Neural cell (in vitro differentiated cells): Measurements from ENCODE around the gene WDR20. TPM values are rescaled to one million over a fixed set of nuclear protein-coding genes. Genes with fewer than 3 reads are reported as not detected.
A peak's percentile ranks its signal among the peaks of the same experiment; 100 is the strongest.

Experiments
- H2AFZ ChIP-seq: fragments of 200-600, 300-800 bp; sonication (generic), shearing (Covaris generic); 2 replicates; pipeline ENCODE4 v1.6.0; 2014; ENCODE audit warnings: low read depth, mild to moderate bottlenecking, antibody characterized with exemption, low read length, moderate library complexity
- H3F3A ChIP-seq: fragments of 200-600 bp; shearing (Covaris generic); 2 replicates; pipeline ENCODE4 v1.6.1; 2016; ENCODE audit warnings: mild to moderate bottlenecking, moderate library complexity, mixed read lengths, antibody characterized with exemption, low read length; ENCODE audit not compliant: insufficient read depth, poor library complexity, severe bottlenecking
- H3K27ac ChIP-seq: fragments of 200-600, 300-800 bp; sonication (generic), shearing (Covaris generic); 2 replicates; pipeline ENCODE4 v1.5.1; 2014; ENCODE audit warnings: mild to moderate bottlenecking, low read length, moderate library complexity
- H3K27me3 ChIP-seq: fragments of 300-800, 200-600 bp; sonication (generic), shearing (Covaris generic); 2 replicates; pipeline ENCODE4 v1.6.0; 2014; ENCODE audit warnings: mild to moderate bottlenecking, low read depth, low read length, moderate library complexity; ENCODE audit not compliant: insufficient read depth
- H3K36me3 ChIP-seq: fragments of 300-800, 200-600 bp; sonication (generic), shearing (Covaris generic); 2 replicates; pipeline ENCODE4 v1.5.1; 2014; ENCODE audit warnings: mild to moderate bottlenecking, antibody characterized with exemption, low read length, moderate library complexity; ENCODE audit not compliant: insufficient read depth
- H3K4me2 ChIP-seq: fragments of 300-800, 200-600 bp; sonication (generic), shearing (Covaris generic); 2 replicates; pipeline ENCODE4 v1.6.0; 2014; ENCODE audit warnings: mild to moderate bottlenecking, low read length
- H3K4me3 ChIP-seq: fragments of 300-800, 200-600 bp; sonication (generic), shearing (Covaris generic); 2 replicates; pipeline ENCODE4 v1.5.1; 2014; ENCODE audit warnings: mild to moderate bottlenecking, low read length, moderate library complexity
- H3K79me2 ChIP-seq: fragments of 200-600 bp; shearing (Covaris generic); replicated peaks from 2 replicates; pipeline ENCODE4 v1.6.0; 2014; ENCODE audit warnings: mild to moderate bottlenecking, low read length, moderate library complexity; ENCODE audit not compliant: insufficient read depth
- H3K9ac ChIP-seq: fragments of 300-800, 200-600 bp; sonication (generic), shearing (Covaris generic); 2 replicates; pipeline ENCODE4 v1.6.1; 2016; ENCODE audit warnings: mild to moderate bottlenecking, low read length, mixed read lengths
- H3K9me2 ChIP-seq: fragments of 200-600 bp; shearing (Covaris generic); 2 replicates; pipeline ENCODE4 v1.6.1; 2016; ENCODE audit warnings: mild to moderate bottlenecking, low read length, mixed read lengths; ENCODE audit not compliant: insufficient read depth
- H3K9me3 ChIP-seq: fragments of 200-600, 300-800 bp; sonication (generic), shearing (Covaris generic); 2 replicates; pipeline ENCODE4 v1.6.1; 2016; ENCODE audit warnings: mild to moderate bottlenecking, mixed run types, low read length, moderate library complexity, mixed read lengths
- H4K20me1 ChIP-seq: fragments of 200-600 bp; shearing (Covaris generic); 2 replicates; pipeline ENCODE4 v1.6.1; 2016; ENCODE audit warnings: mild to moderate bottlenecking, mixed run types; ENCODE audit not compliant: insufficient read depth
- EP300 ChIP-seq: fragments of 450-650 bp; conservative IDR thresholded peaks from 2 replicates; pipeline ENCODE4 v1.6.1; 2014; ENCODE audit warnings: antibody characterized with exemption, mild to moderate bottlenecking, moderate library complexity; ENCODE audit not compliant: poor library complexity, severe bottlenecking
- EZH2 ChIP-seq: fragments of 200-600, 300-800 bp; shearing (Covaris generic), sonication (generic); IDR thresholded peaks from 2 replicates; pipeline ENCODE4 v1.6.1; 2014; ENCODE audit warnings: antibody characterized with exemption, low read length, borderline replicate concordance, mild to moderate bottlenecking; ENCODE audit not compliant: insufficient read depth, poor library complexity, severe bottlenecking
- MXI1 ChIP-seq: fragments of 450-650 bp; conservative IDR thresholded peaks from 2 replicates; pipeline ENCODE4 v1.6.1; 2014; ENCODE audit warnings: antibody characterized with exemption, mild to moderate bottlenecking; ENCODE audit not compliant: poor library complexity, severe bottlenecking
- POLR2AphosphoS5 ChIP-seq: IDR thresholded peaks from 2 replicates; pipeline ENCODE4 v1.6.1; 2012
- RAD21 ChIP-seq: fragments of 450-650 bp; conservative IDR thresholded peaks from 2 replicates; pipeline ENCODE4 v1.6.1; 2014; ENCODE audit warnings: antibody characterized with exemption, mild to moderate bottlenecking, moderate library complexity
- REST ChIP-seq: IDR thresholded peaks from 2 replicates; pipeline ENCODE4 v1.6.1; 2012; ENCODE audit warnings: borderline replicate concordance
- SMC3 ChIP-seq: fragments of 450-650 bp; conservative IDR thresholded peaks from 2 replicates; pipeline ENCODE4 v1.6.1; 2014; ENCODE audit warnings: antibody characterized with exemption, mild to moderate bottlenecking, moderate library complexity; ENCODE audit not compliant: poor library complexity
- TAF1 ChIP-seq: IDR thresholded peaks from 2 replicates; pipeline ENCODE4 v1.6.1; 2012; ENCODE audit warnings: low read depth
- polyA plus RNA-seq: library from polyadenylated mRNA; depleted of rRNA; stranded (reverse); fragments of >200 nt; gene quantifications from 2 replicates; pipeline ENCODE4 v1.2.3, GENCODE V29; 2014
- TF ChIP-seq, protein P1 (sequence below): fragments of 450-650 bp; IDR thresholded peaks from 2 replicates; pipeline ENCODE4 v1.5.1; 2014; ENCODE audit warnings: antibody characterized with exemption, mild to moderate bottlenecking, moderate library complexity; ENCODE audit not compliant: poor library complexity, severe bottlenecking

Gene WDR20
- polyA plus RNA-seq, 1 donor from 2014 or later, result 28.6 TPM

- Histone ChIP-seq H4K20me1 (no peaks in the 10 kb centered on the region), H3K9me2 (no peaks in the 10 kb centered on the region), H3K27me3 (no peaks in the 10 kb centered on the region), H3K9ac (no peak overlapping the region), H3K9me3 (no peaks in the 10 kb centered on the region), H3K79me2 (no peaks in the 10 kb centered on the region), H3K27ac (peak overlapping the region; percentile 45), H2AFZ (no peak overlapping the region), H3K36me3 (no peaks in the 10 kb centered on the region), H3K4me3 (no peak overlapping the region), H3F3A (no peaks in the 10 kb centered on the region), H3K4me2 (no peak overlapping the region)
- no peak for TF ChIP-seq RAD21
- TF ChIP-seq EP300, result no peak
- TF ChIP-seq SMC3, result no peak
- TF ChIP-seq, protein P1, sequence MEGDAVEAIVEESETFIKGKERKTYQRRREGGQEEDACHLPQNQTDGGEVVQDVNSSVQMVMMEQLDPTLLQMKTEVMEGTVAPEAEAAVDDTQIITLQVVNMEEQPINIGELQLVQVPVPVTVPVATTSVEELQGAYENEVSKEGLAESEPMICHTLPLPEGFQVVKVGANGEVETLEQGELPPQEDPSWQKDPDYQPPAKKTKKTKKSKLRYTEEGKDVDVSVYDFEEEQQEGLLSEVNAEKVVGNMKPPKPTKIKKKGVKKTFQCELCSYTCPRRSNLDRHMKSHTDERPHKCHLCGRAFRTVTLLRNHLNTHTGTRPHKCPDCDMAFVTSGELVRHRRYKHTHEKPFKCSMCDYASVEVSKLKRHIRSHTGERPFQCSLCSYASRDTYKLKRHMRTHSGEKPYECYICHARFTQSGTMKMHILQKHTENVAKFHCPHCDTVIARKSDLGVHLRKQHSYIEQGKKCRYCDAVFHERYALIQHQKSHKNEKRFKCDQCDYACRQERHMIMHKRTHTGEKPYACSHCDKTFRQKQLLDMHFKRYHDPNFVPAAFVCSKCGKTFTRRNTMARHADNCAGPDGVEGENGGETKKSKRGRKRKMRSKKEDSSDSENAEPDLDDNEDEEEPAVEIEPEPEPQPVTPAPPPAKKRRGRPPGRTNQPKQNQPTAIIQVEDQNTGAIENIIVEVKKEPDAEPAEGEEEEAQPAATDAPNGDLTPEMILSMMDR, result no peak
- TF ChIP-seq REST, result no peak
- no peak for TF ChIP-seq MXI1
- no peak for TF ChIP-seq POLR2AphosphoS5
- no peak for TF ChIP-seq TAF1
- TF ChIP-seq EZH2, result no peak
Observed at GRCh38 chr14:102215071-102215470, 75.4 kb downstream of the WDR20 start.

GRCh38 chr14:102215576-102216250 is 76.0 kb downstream of the WDR20 start:
- Histone ChIP-seq H3K27ac (peak overlapping the region; percentile 45), H3K9me2 (no peaks in the 10 kb centered on the region), H2AFZ (no peak overlapping the region), H3K79me2 (no peaks in the 10 kb centered on the region), H3K9me3 (no peaks in the 10 kb centered on the region), H4K20me1 (no peaks in the 10 kb centered on the region), H3K36me3 (no peaks in the 10 kb centered on the region), H3F3A (no peaks in the 10 kb centered on the region), H3K4me2 (no peak overlapping the region), H3K4me3 (peak overlapping the region; percentile 21), H3K27me3 (no peaks in the 10 kb centered on the region), H3K9ac (no peak overlapping the region)
- TF ChIP-seq RAD21 (no peak), POLR2AphosphoS5 (no peak), REST (no peak), MXI1 (no peak), SMC3 (no peak)
